A549 (cell line): ENCODE data around the gene SLC8A2.

Experiments used
- EHMT2 ChIP-seq: fragments of 200-600 bp; sonication (generic); IDR thresholded peaks from 2 replicates; pipeline ENCODE4 v1.6.1; 2016; ENCODE audit warnings: antibody characterized with exemption, low read depth, mild to moderate bottlenecking, moderate library complexity
- EP300 ChIP-seq, 2 experiments: fragments of >200 bp; sonication (Bioruptor Twin); formaldehyde crosslinking; IDR thresholded peaks; 2 replicates in 1 of 2; 3 replicates in 1 of 2; pipeline ENCODE4 v1.6.1; 2016 to 2017
- JUN ChIP-seq, 2 experiments: fragments of >200 bp; sonication (Bioruptor Twin); formaldehyde crosslinking; IDR thresholded peaks; 2 replicates in 1 of 2; 3 replicates in 1 of 2; pipeline ENCODE4 v1.6.1; 2016 to 2017
- KDM5A ChIP-seq: fragments of 200-600 bp; sonication (generic); IDR thresholded peaks from 2 replicates; pipeline ENCODE4 v1.6.1; 2016; ENCODE audit warnings: antibody characterized with exemption, mild to moderate bottlenecking
- POLR2A ChIP-seq: IDR thresholded peaks from 2 replicates; pipeline ENCODE4 v1.6.1; 2012; ENCODE audit warnings: mild to moderate bottlenecking, low read length
- RAD21 ChIP-seq, 2 experiments: fragments of >200 bp in 1 of 2; sonication (Bioruptor Twin) in 1 of 2; formaldehyde crosslinking in 1 of 2; IDR thresholded peaks in 1 of 2; conservative IDR thresholded peaks in 1 of 2; 2 replicates in 1 of 2; 3 replicates in 1 of 2; pipeline ENCODE4 v1.6.1; 2012 to 2018; ENCODE audit warnings: inconsistent platforms in 1 of 2
- RCOR1 ChIP-seq: fragments of 150-350 bp; IDR thresholded peaks from 2 replicates; pipeline ENCODE4 v1.6.1; 2014; ENCODE audit warnings: antibody characterized with exemption, low read length, low read depth
- RNF2 ChIP-seq: fragments of 200-600 bp; sonication (generic); IDR thresholded peaks from 2 replicates; pipeline ENCODE4 v1.6.1; 2016; ENCODE audit warnings: low read depth, mild to moderate bottlenecking, antibody characterized with exemption, moderate library complexity, borderline replicate concordance
- ZFP36 ChIP-seq: fragments of 450-650 bp; IDR thresholded peaks from 2 replicates; pipeline ENCODE4 v1.6.1; 2014; ENCODE audit warnings: borderline replicate concordance; ENCODE audit not compliant: partially characterized antibody
- TF ChIP-seq, protein P1 (sequence below): fragments of >200 bp; sonication (Bioruptor Twin); formaldehyde crosslinking; IDR thresholded peaks from 3 replicates; pipeline ENCODE4 v1.5.1; 2016
- TF ChIP-seq, protein P2 (sequence below): fragments of 200-600 bp; sonication (generic); IDR thresholded peaks from 2 replicates; pipeline ENCODE4 v1.6.1; 2016; ENCODE audit warnings: antibody characterized with exemption, mild to moderate bottlenecking, moderate library complexity
- TF ChIP-seq, protein P3 (sequence below): fragments of >200 bp; sonication (Bioruptor Twin); formaldehyde crosslinking; IDR thresholded peaks from 3 replicates; pipeline ENCODE4 v1.6.1; 2016
- TF ChIP-seq, protein P4 (sequence below): fragments of 150-350 bp; IDR thresholded peaks from 2 replicates; pipeline ENCODE4 v1.6.1; 2014; ENCODE audit warnings: low read depth, mild to moderate bottlenecking, low read length

DNA sequence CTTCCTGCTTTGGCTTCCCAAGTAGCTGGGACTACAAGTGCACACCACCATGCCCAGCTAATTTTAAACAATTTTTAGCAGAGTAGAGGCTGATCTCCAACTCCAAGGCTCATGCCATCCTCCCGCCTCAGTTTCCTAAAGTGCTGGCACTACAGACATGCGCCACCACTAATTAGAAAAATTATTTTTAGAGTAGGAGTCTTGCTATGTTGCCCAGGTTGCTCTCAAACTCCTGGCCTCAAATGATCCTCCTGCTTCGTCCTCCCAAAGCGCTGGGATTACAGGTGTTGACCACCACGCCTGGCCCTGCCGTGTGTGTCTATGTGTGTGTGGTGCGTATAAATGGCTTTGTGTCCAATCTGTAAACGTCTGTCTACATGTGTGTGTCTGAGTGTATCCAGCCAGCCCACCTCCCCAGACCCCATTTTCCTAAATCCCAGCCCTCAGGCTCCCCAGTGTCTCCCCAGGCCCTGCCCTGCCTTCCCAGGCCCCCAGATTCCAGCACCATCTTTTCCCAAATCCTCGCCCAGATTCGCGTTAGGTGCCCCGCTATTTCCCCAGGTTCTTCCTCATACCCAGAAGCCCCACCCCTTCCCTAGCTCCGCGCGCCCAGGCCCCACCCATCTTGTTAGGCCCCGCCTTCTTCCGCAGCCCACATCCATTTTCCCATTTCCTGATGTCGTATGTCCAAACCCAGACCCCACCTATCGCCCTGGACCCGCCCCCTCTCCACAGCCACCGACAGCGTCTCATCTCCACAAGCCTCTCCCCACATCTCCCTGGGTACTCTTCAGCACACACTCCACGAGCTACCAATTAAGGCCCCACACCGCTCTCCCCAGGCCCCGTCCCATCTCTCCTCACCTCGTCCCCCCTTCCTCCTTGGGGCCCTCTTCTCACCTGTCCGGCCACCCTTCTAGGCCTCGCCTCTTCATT lies 24.9 kb downstream of the SLC8A2 start:
- TF ChIP-seq KDM5A: no peak
- TF ChIP-seq, protein P1, sequence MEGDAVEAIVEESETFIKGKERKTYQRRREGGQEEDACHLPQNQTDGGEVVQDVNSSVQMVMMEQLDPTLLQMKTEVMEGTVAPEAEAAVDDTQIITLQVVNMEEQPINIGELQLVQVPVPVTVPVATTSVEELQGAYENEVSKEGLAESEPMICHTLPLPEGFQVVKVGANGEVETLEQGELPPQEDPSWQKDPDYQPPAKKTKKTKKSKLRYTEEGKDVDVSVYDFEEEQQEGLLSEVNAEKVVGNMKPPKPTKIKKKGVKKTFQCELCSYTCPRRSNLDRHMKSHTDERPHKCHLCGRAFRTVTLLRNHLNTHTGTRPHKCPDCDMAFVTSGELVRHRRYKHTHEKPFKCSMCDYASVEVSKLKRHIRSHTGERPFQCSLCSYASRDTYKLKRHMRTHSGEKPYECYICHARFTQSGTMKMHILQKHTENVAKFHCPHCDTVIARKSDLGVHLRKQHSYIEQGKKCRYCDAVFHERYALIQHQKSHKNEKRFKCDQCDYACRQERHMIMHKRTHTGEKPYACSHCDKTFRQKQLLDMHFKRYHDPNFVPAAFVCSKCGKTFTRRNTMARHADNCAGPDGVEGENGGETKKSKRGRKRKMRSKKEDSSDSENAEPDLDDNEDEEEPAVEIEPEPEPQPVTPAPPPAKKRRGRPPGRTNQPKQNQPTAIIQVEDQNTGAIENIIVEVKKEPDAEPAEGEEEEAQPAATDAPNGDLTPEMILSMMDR: no peak
- TF ChIP-seq, protein P2, sequence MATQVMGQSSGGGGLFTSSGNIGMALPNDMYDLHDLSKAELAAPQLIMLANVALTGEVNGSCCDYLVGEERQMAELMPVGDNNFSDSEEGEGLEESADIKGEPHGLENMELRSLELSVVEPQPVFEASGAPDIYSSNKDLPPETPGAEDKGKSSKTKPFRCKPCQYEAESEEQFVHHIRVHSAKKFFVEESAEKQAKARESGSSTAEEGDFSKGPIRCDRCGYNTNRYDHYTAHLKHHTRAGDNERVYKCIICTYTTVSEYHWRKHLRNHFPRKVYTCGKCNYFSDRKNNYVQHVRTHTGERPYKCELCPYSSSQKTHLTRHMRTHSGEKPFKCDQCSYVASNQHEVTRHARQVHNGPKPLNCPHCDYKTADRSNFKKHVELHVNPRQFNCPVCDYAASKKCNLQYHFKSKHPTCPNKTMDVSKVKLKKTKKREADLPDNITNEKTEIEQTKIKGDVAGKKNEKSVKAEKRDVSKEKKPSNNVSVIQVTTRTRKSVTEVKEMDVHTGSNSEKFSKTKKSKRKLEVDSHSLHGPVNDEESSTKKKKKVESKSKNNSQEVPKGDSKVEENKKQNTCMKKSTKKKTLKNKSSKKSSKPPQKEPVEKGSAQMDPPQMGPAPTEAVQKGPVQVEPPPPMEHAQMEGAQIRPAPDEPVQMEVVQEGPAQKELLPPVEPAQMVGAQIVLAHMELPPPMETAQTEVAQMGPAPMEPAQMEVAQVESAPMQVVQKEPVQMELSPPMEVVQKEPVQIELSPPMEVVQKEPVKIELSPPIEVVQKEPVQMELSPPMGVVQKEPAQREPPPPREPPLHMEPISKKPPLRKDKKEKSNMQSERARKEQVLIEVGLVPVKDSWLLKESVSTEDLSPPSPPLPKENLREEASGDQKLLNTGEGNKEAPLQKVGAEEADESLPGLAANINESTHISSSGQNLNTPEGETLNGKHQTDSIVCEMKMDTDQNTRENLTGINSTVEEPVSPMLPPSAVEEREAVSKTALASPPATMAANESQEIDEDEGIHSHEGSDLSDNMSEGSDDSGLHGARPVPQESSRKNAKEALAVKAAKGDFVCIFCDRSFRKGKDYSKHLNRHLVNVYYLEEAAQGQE: no peak
- no peak for TF ChIP-seq JUN (IDR thresholded peaks at IDR 0.05)
- no peak for TF ChIP-seq POLR2A
- TF ChIP-seq EHMT2: no peak
- no peak for TF ChIP-seq RAD21 (conservative IDR thresholded peaks at IDR 0.05 in 1 of 2, IDR thresholded peaks at IDR 0.05 in 1 of 2)
- TF ChIP-seq ZFP36: no peak
- no peak for TF ChIP-seq RCOR1
- no peak for TF ChIP-seq RNF2
- TF ChIP-seq, protein P3, sequence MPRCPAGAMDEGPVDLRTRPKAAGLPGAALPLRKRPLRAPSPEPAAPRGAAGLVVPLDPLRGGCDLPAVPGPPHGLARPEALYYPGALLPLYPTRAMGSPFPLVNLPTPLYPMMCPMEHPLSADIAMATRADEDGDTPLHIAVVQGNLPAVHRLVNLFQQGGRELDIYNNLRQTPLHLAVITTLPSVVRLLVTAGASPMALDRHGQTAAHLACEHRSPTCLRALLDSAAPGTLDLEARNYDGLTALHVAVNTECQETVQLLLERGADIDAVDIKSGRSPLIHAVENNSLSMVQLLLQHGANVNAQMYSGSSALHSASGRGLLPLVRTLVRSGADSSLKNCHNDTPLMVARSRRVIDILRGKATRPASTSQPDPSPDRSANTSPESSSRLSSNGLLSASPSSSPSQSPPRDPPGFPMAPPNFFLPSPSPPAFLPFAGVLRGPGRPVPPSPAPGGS: no peak
- TF ChIP-seq, protein P4, sequence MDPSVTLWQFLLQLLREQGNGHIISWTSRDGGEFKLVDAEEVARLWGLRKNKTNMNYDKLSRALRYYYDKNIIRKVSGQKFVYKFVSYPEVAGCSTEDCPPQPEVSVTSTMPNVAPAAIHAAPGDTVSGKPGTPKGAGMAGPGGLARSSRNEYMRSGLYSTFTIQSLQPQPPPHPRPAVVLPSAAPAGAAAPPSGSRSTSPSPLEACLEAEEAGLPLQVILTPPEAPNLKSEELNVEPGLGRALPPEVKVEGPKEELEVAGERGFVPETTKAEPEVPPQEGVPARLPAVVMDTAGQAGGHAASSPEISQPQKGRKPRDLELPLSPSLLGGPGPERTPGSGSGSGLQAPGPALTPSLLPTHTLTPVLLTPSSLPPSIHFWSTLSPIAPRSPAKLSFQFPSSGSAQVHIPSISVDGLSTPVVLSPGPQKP: no peak
- no peak for TF ChIP-seq EP300 (IDR thresholded peaks at IDR 0.05)
